HuH-7.5 (cell line): ENCODE results near the gene DDX1.
A peak's percentile ranks its signal among the peaks of the same experiment; 100 is the strongest.

Experiments
- DNase-seq: peaks from one replicate; pipeline ENCODE4 v3.0.0; 2011; ENCODE audit warnings: low spot score

Gene DDX1

DNA sequence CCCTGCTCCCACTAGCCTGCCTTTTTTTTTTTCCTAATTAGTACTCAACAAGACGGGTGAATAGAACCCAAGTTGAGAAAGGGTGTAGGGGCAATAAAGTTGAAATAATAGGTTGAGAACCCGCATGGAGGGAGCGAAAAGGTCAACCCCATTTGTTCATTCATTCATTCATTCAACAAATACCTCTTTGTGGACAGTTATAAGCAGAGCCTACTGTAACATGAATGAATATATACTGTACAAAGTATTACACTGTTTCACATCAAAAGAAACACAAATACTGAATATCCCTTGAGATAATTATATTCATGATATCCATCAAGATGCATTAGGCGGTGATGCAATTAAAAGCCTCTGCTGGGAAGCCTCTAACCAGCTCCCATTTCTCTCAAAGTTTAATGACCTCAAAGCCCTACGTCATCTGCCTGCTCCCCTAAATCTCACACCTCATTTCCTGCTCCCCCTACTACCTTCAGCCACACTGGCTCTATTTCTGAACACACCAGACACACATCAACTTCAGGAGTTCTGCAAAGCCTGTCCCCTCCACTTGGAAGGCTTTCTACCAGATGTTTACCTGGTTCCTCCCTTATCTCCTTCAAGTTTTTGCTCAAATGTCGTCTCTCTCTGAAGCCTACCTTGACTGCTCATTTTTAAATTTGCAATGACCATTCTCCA, 29.2 kb upstream of the DDX1 start:
- no peak for DNase-seq

DNA sequence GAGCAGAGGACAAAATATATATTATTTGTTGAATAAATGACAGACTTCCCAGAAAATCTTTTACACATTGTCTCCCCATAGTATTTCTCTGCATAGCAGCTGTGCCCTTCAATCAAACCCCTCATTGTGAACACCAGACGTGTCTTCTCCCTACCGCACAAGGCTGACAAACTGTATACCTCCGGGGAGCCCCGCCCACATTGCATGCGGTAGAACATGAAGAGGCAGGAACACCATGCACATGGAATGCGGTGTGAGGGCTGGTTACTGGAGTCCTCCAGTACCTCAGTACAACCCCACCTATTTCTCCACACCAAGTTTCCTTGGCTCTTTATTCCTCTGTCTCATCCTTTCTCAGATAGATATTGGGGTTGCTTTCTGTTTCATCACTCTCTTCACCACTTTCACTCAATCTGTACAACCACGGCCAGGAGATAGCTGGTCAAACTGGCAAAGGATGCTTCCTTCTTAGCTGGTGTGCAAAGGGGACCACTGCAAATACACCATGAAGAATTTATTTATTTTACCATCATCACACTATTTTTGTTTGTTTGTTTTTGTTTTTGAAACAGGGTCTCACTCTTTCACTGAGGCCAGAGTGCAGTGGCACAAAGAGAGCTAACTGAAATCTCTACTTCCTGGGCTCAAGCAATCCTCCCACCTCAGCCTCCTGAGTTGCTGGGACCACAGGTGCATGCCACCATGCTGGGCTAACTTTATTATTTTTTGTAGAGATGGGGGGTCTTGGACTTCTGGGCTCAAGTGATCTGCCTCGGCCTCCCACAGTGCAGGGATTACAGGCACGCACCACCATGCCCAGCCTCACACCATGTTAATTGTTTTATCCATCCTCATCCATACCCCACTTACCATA, 28.2 kb upstream of the DDX1 start:
- DNase-seq: no peak

- DNase-seq: no peak
These were observed 26.3 kb upstream of the DDX1 start for GRCh38 chr2:15565392-15565791.

DNA sequence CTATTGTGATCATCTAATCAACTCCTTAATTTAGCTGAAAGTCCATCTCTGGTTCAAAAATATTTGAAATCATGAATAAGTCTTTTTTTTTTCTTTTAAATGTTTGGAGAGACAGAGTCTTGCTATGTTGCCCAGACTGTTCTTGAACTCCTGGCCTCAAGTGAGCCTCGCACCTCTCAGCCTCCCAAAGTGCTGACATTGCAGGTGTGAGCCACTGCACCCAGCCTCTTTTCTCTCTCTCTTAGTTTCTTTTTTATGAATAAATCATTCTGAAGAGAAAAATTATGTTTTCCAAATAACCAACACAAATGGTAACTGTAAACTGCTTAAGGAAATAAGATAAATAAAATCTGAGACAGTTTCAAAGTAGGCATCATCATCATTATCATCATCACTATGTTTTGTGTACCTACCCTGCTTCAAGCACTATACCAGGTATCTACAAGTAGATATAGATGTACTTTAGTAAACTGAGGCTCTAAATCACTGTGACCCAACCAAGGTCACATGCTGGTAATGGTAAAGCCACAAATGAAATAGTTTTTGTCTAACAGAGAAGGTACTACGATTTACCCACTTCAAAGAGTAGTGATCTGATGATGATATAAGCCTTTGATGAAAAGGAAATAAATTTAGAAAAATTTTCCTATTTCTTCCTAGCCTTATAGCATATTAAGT, 25.5 kb upstream of the DDX1 start:
- DNase-seq: no peak

DNA sequence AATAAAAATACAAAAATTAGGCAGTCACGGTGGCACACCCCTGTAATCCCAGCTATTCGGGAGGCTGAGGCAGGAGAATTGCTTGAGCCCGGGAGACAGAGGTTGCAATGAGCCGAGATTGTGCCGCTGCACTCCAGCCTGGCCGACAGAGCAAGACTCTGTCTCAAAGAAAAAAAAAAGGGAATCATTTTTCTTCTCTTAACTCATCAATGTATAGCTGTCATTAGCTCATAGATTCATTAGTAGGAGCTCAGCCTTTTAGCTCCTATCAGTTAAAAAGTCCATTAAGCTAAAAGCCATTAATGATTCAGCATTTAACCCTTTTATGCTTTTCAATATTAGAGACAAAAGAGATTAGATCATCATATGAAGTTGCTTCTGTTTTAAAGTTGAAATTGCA, 24.8 kb upstream of the DDX1 start:
- DNase-seq: no peak

DNA sequence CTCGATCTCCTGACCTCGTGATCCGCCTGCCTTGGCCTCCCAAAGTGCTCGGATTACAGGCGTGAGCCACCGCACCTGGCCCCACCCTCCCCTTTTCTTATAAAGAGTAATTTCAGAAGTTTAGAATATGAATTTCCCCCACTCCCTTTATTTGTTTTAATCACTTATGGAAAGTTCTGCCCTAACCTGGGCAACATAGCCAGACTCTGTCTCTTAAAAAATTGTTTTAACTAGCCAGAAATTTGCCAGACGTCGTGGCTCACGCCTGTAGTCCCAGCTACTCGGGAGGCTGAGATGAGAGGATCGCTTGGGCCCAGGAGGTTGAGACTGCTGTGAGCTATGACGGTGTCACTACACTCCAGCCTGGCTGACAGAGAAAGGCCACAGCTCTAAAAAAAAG, 22.8 kb upstream of the DDX1 start:
- no peak for DNase-seq

- DNase-seq: no peak
These were observed 21.6 kb upstream of the DDX1 start for GRCh38 chr2:15570104-15570503.

DNA sequence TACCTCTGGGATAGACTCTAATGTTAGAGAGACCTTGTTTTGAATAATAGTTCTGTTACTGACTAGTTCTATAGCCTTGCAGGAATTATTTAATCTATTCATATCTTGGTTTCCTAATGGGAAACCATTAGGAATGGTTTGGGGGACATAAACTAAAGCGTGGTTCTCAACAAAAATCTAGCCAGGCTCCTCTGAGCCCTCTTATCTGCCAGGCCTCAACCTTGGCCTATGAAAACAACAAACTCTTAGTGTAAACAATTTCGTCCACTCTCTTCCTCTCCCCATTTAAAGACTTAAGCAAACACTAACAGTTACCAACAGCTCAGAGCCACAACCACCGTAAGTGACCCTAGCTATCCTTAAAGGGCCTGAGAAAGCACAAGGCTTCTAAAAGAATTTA, 19.9 kb upstream of the DDX1 start:
- DNase-seq: no peak

GRCh38 chr2:15577071-15577735, 14.5 kb upstream of the DDX1 start:
- peak; percentile 30 for DNase-seq

- no peak for DNase-seq
These were observed 12.0 kb upstream of the DDX1 start for GRCh38 chr2:15579641-15580040.

- no peak for DNase-seq
These were observed 11.2 kb upstream of the DDX1 start for GRCh38 chr2:15580451-15580850.

GRCh38 chr2:15582710-15583357, 8.8 kb upstream of the DDX1 start:
- no peak for DNase-seq

DNA sequence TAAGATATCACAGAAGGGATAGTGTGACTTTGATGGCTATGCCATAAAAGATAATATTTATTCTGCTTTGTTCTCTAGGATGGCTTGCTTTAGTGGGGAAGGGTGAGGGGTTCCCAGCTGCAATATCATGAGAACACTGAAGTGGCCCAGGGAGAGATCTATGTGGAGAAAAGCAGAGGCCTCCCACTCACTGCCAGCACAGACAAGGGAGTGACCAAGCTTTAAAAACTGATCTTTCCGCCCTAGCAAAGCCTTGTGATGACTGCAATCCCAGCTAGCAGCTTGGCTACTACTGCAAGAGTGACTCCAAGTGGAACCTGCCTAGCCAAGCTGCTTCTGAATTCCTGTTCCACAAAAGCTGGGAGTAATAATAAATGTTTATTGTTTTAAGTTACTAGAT, 7.8 kb upstream of the DDX1 start:
- DNase-seq: no peak

GRCh38 chr2:15584316-15584715, 7.4 kb upstream of the DDX1 start:
- no peak for DNase-seq

- no peak for DNase-seq
These were observed 6.8 kb upstream of the DDX1 start for GRCh38 chr2:15584767-15585469.

GRCh38 chr2:15588329-15588919, 3.2 kb upstream of the DDX1 start:
- peak; percentile 42 for DNase-seq

DNA sequence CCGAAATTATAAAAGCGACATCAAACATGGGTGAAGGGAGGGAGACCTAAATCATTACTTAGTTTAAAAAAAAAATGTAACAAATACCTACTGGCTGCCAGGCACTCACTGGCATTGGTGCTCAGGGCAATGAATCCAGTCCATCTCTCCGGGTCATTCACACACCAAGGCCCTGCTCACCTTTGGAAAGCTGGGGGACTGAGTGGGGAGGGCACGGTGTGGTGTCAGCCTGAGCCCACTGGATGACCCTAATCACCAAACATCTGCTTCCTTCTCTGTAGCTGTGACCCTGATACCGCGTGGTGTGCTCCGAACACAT, 336 bp upstream of the DDX1 start:
- peak; percentile 28 for DNase-seq

DNA sequence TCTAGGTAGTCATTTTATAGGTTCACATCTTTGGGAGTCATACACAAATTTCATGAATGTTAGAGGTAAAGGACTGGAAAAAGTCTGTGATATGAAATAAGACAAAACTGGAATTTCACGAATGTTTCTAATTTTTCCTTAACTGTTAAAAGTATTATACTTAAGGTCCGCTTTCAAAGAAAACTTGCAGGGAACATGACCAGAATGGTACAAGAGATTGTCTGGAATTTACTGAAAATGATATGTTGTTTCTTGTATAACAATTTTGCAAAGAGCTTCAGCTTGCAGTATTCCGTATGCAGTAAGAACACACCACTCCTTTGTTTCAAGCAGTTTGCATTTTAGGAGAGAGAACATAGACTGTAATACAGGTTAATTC, 1.6 kb downstream of the DDX1 start:
- DNase-seq: no peak

- no peak for DNase-seq
These were observed 2.9 kb downstream of the DDX1 start for GRCh38 chr2:15594291-15595256.

DNA sequence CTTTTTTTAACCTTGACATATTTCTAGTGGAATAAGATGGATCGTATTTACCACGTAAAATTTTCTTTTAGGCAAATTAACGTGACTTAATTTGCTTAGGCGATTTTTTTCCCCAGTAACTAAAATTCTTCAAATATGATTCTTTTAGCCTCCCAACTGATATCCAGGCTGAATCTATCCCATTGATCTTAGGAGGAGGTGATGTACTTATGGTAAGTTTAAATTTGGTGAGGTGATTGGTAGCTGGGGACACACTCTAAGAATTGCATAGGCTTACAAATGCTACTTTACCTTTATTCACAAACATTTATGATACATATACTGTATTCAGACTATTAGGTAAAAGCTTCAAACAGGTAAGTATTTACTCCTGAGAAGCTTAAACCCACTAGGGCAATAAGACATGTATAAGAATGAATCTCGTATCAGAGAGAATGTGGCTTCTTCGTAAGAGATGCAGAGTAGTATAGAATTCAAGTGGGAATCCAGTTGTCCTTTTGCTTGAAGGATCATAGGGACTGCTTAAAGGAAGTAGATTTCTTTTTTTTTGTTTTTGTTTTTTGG, 3.8 kb downstream of the DDX1 start:
- DNase-seq: no peak
